Vagina (tissue), 2 donors: ENCODE data around the gene FCN2.

Experiments
- CTCF ChIP-seq, 3 experiments: fragments of 450-650 bp in 2 of 3; fragments of 200-600 bp in 1 of 3; sonication (generic) in 1 of 3; IDR thresholded peaks; one replicate each; pipeline ENCODE4 v1.5.1; 2017 to 2019; ENCODE audit warnings: antibody characterized with exemption in 3 of 3, mild to moderate bottlenecking in 2 of 3, moderate library complexity in 2 of 3
- POLR2A ChIP-seq, 2 donors: fragments of 450-650 bp; IDR thresholded peaks; one replicate each; pipeline ENCODE4 v1.6.1; 2017; ENCODE audit warnings: antibody characterized with exemption in 2 of 2, mild to moderate bottlenecking in 2 of 2, moderate library complexity in 2 of 2
- POLR2AphosphoS5 ChIP-seq, 2 donors: sonication (generic); formaldehyde crosslinking; IDR thresholded peaks; one replicate each; pipeline ENCODE4 v1.9.0; 2017; ENCODE audit warnings: antibody characterized with exemption in 2 of 2, mild to moderate bottlenecking in 2 of 2, low read depth in 1 of 2; ENCODE audit not compliant: insufficient read depth in 1 of 2

- TF ChIP-seq CTCF (IDR thresholded peaks at IDR 0.05) (no peak), POLR2A (IDR thresholded peaks at IDR 0.05) (no peak), POLR2AphosphoS5 (IDR thresholded peaks at IDR 0.05; ENCODE audit: insufficient read depth in 1 of 2, low read depth in 1 of 2) (no peak)
These were observed 3.1 kb upstream of the FCN2 start for GRCh38 chr9:134877541-134877940.
